Nephron (organoid): ENCODE results near the gene C6orf120.

Experiments
- H3K27ac Mint-ChIP-seq, 3 experiments: 2 replicates each; pipeline ENCODE4 v1.8.0; 2020; ENCODE audit warnings: mixed read lengths in 3 of 3, mild to moderate bottlenecking in 2 of 3, moderate library complexity in 1 of 3
- H3K27me3 Mint-ChIP-seq: 2 replicates; pipeline ENCODE4 v1.8.0; 2021; ENCODE audit warnings: low read depth, mild to moderate bottlenecking, moderate library complexity, mixed read lengths
- H3K36me3 Mint-ChIP-seq: 2 replicates; pipeline ENCODE4 v1.8.0; 2020; ENCODE audit warnings: low read depth, mixed read lengths
- H3K4me1 Mint-ChIP-seq: 2 replicates; pipeline ENCODE4 v1.8.0; 2020; ENCODE audit warnings: mixed read lengths
- H3K4me3 Mint-ChIP-seq, 3 experiments: 2 replicates each; pipeline ENCODE4 v1.8.0; 2020; ENCODE audit warnings: mild to moderate bottlenecking in 3 of 3, mixed read lengths in 3 of 3, moderate library complexity in 2 of 3
- H3K9me3 Mint-ChIP-seq: 2 replicates; pipeline ENCODE4 v1.8.0; 2020; ENCODE audit warnings: mixed read lengths
- CTCF ChIP-seq, 3 experiments: fragments of 200-600 bp; sonication (generic); IDR thresholded peaks; one replicate each; pipeline ENCODE4 v1.5.0; 2021; ENCODE audit warnings: antibody characterized with exemption in 3 of 3; ENCODE audit not compliant: unreplicated experiment in 3 of 3

The C6orf120 gene

GRCh38 chr6:169714595-169714994 is 12.7 kb downstream of the C6orf120 start:
- Mint-ChIP-seq H3K4me3 (no peak overlapping the region), H3K27ac (no peak overlapping the region), H3K27me3 (no peaks in the 10 kb centered on the region), H3K36me3 (peaks cover 62% of the 10 kb centered on the region), H3K9me3 (no peaks in the 10 kb centered on the region), H3K4me1 (no peaks in the 10 kb centered on the region)
- TF ChIP-seq CTCF (IDR thresholded peaks at IDR 0.05; ENCODE audit: unreplicated experiment in 3 of 3), result no peak

- H3K9me3 Mint-ChIP-seq, result no peaks in the 10 kb centered on the region
- H3K4me1 Mint-ChIP-seq, result peaks cover 29% of the 10 kb centered on the region
- H3K27me3 Mint-ChIP-seq, result no peaks in the 10 kb centered on the region
- H3K36me3 Mint-ChIP-seq, result peaks cover 38% of the 10 kb centered on the region
- no peak for TF ChIP-seq CTCF (IDR thresholded peaks at IDR 0.05; ENCODE audit: unreplicated experiment in 3 of 3)
- no peak overlapping the region for H3K27ac Mint-ChIP-seq
- no peak overlapping the region for H3K4me3 Mint-ChIP-seq
These were observed 17.2 kb downstream of the C6orf120 start for GRCh38 chr6:169719117-169719516.

- Mint-ChIP-seq H3K9me3 (no peaks in the 10 kb centered on the region), H3K27me3 (no peaks in the 10 kb centered on the region), H3K36me3 (peaks cover 26% of the 10 kb centered on the region), H3K27ac (no peak overlapping the region), H3K4me1 (peaks cover 33% of the 10 kb centered on the region), H3K4me3 (peak overlapping the region; percentile 36 to 63 (median 36))
- TF ChIP-seq CTCF (IDR thresholded peaks at IDR 0.05; ENCODE audit: unreplicated experiment in 3 of 3), result no peak
These were observed 18.4 kb downstream of the C6orf120 start for GRCh38 chr6:169720207-169720855.

- Mint-ChIP-seq H3K4me1 (peaks cover 42% of the 10 kb centered on the region), H3K4me3 (peak overlapping the region; percentile 90 to 97 (median 96)), H3K27me3 (no peaks in the 10 kb centered on the region), H3K27ac (peak overlapping the region; percentile 84 to 96 (median 90)), H3K9me3 (no peaks in the 10 kb centered on the region), H3K36me3 (peaks cover 8% of the 10 kb centered on the region)
- no peak for TF ChIP-seq CTCF (IDR thresholded peaks at IDR 0.05; ENCODE audit: unreplicated experiment in 3 of 3)
These were observed 20.7 kb downstream of the C6orf120 start for GRCh38 chr6:169722362-169723199.

GRCh38 chr6:169723200-169723909 is 21.4 kb downstream of the C6orf120 start:
- Mint-ChIP-seq H3K4me1 (peaks cover 42% of the 10 kb centered on the region), H3K36me3 (peaks cover 8% of the 10 kb centered on the region), H3K4me3 (peak overlapping the region; percentile 90 to 97 (median 96)), H3K27me3 (no peaks in the 10 kb centered on the region), H3K9me3 (no peaks in the 10 kb centered on the region), H3K27ac (peak overlapping the region; percentile 84 to 96 (median 90))
- no peak for TF ChIP-seq CTCF (IDR thresholded peaks at IDR 0.05; ENCODE audit: unreplicated experiment in 3 of 3)
